Measurements from ENCODE around the gene S1PR5. TPM values are rescaled to one million over a fixed set of nuclear protein-coding genes. Genes with fewer than 3 reads are reported as not detected.

The S1PR5 gene
- total RNA-seq, 1 experiment from 2014 or later = 4.4 TPM

DNA sequence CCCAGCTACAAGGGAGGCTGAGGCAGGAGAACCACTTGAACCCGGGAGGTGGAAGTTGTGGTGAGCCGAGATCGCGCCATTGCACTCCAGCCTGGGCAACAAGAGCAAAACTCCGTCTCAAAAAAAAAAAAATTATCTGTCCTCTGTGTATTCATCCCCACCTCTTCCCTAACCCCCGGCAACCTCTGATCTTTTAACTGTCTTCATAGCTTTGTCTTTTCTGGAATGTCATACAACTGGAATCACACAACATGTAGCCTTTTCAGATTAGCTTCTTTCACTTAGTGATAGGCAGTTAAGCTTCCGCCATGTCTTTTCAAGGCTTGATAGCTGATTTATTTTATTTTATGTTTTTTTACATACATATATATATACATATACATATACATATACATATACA lies 8.4 kb upstream of the S1PR5 start:
- ChIA-PET CTCF (interaction anchor here (0.6 kb wide), 1 partner anchor 23 kb away, joined by 3 read pairs; the partner anchor contains the start of gene KEAP1), POLR2A (no interaction called here), RAD21 (ENCODE audit: low non-redundant PET in 1 of 2, low total read pairs in 2 of 2, uncharacterized antibody in 2 of 2, unreplicated experiment in 2 of 2) (no interaction called here)
- Histone ChIP-seq H2AFZ (ENCODE audit: low read depth, low read length, poor library complexity, severe bottlenecking) (no peak overlapping the region), H4K20me1 (ENCODE audit: insufficient read depth) (no peaks in the 10 kb centered on the region), H3K9ac (ENCODE audit: low read length) (no peak overlapping the region), H3K4me1 (ENCODE audit: control insufficient read depth in 1 of 2, insufficient read depth in 2 of 2, low read length in 2 of 2) (peaks cover 1 to 2% of the 10 kb centered on the region in 2 experiments; a peak in 2 of 4 replicates), H3K27me3 (ENCODE audit: insufficient read depth, low read length) (no peaks in the 10 kb centered on the region), H3K4me2 (ENCODE audit: low read length) (no peak overlapping the region), H3K9me3 (ENCODE audit: control insufficient read depth in 1 of 2, insufficient read depth in 1 of 2, low read depth in 1 of 2, low read length in 2 of 2) (no peaks in the 10 kb centered on the region), H3K27ac (ENCODE audit: low read depth, low read length) (no peak overlapping the region), H3K9me2 (ENCODE audit: insufficient read depth) (no peaks in the 10 kb centered on the region), H3K36me3 (ENCODE audit: control insufficient read depth in 1 of 2, insufficient read depth in 2 of 2, low read length in 2 of 2) (no peaks in the 10 kb centered on the region), H3K79me2 (ENCODE audit: insufficient read depth, low read length) (no peaks in the 10 kb centered on the region), H3K4me3 (replicated peaks in 1 of 2; ENCODE audit: low read depth in 1 of 2, low read length in 2 of 2) (no peak overlapping the region)
- TF ChIP-seq ZFX (IDR thresholded peaks at IDR 0.05) = no peak
- TF ChIP-seq SP1 (IDR thresholded peaks at IDR 0.05; ENCODE audit: low read depth) = no peak
- TF ChIP-seq CEBPB (IDR thresholded peaks at IDR 0.05; ENCODE audit: low read depth) = no peak
- TF ChIP-seq RAD21 (IDR thresholded peaks at IDR 0.05; ENCODE audit: low read depth) = no peak
- TF ChIP-seq SIN3A (IDR thresholded peaks at IDR 0.05; ENCODE audit: low read depth) = no peak
- no peak for TF ChIP-seq EZH2phosphoT487 (IDR thresholded peaks at IDR 0.05; ENCODE audit: borderline replicate concordance)
- TF ChIP-seq, protein P1, sequence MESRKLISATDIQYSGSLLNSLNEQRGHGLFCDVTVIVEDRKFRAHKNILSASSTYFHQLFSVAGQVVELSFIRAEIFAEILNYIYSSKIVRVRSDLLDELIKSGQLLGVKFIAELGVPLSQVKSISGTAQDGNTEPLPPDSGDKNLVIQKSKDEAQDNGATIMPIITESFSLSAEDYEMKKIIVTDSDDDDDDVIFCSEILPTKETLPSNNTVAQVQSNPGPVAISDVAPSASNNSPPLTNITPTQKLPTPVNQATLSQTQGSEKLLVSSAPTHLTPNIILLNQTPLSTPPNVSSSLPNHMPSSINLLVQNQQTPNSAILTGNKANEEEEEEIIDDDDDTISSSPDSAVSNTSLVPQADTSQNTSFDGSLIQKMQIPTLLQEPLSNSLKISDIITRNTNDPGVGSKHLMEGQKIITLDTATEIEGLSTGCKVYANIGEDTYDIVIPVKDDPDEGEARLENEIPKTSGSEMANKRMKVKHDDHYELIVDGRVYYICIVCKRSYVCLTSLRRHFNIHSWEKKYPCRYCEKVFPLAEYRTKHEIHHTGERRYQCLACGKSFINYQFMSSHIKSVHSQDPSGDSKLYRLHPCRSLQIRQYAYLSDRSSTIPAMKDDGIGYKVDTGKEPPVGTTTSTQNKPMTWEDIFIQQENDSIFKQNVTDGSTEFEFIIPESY (IDR thresholded peaks at IDR 0.05; ENCODE audit: extremely low read depth, insufficient replicate concordance, low read length) = no peak
- TF ChIP-seq JUND (IDR thresholded peaks at IDR 0.05) = no peak
- TF ChIP-seq FOSL1 (IDR thresholded peaks at IDR 0.05; ENCODE audit: low read depth) = no peak
- TF ChIP-seq, protein P2, sequence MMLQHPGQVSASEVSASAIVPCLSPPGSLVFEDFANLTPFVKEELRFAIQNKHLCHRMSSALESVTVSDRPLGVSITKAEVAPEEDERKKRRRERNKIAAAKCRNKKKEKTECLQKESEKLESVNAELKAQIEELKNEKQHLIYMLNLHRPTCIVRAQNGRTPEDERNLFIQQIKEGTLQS (IDR thresholded peaks at IDR 0.05) = no peak
- no peak for TF ChIP-seq CBX3 (IDR thresholded peaks at IDR 0.05; ENCODE audit: low read depth)
- TF ChIP-seq, protein P3, sequence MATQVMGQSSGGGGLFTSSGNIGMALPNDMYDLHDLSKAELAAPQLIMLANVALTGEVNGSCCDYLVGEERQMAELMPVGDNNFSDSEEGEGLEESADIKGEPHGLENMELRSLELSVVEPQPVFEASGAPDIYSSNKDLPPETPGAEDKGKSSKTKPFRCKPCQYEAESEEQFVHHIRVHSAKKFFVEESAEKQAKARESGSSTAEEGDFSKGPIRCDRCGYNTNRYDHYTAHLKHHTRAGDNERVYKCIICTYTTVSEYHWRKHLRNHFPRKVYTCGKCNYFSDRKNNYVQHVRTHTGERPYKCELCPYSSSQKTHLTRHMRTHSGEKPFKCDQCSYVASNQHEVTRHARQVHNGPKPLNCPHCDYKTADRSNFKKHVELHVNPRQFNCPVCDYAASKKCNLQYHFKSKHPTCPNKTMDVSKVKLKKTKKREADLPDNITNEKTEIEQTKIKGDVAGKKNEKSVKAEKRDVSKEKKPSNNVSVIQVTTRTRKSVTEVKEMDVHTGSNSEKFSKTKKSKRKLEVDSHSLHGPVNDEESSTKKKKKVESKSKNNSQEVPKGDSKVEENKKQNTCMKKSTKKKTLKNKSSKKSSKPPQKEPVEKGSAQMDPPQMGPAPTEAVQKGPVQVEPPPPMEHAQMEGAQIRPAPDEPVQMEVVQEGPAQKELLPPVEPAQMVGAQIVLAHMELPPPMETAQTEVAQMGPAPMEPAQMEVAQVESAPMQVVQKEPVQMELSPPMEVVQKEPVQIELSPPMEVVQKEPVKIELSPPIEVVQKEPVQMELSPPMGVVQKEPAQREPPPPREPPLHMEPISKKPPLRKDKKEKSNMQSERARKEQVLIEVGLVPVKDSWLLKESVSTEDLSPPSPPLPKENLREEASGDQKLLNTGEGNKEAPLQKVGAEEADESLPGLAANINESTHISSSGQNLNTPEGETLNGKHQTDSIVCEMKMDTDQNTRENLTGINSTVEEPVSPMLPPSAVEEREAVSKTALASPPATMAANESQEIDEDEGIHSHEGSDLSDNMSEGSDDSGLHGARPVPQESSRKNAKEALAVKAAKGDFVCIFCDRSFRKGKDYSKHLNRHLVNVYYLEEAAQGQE (IDR thresholded peaks at IDR 0.05; ENCODE audit: low read depth) = no peak
- TF ChIP-seq EZH2 (IDR thresholded peaks at IDR 0.05) = no peak
- TF ChIP-seq YY1 (IDR thresholded peaks at IDR 0.05; ENCODE audit: extremely low read depth, insufficient replicate concordance, low read depth, low read length) = no peak
- TF ChIP-seq TCF7L2 (IDR thresholded peaks at IDR 0.05; ENCODE audit: borderline replicate concordance, extremely low read depth, insufficient read depth, insufficient read length) = no peak
- TF ChIP-seq POLR2AphosphoS5 (IDR thresholded peaks at IDR 0.05; ENCODE audit: low read depth, low read length) = no peak
- TF ChIP-seq ELF1 (IDR thresholded peaks at IDR 0.05; ENCODE audit: borderline replicate concordance, low read depth) = no peak
- TF ChIP-seq, protein P4, sequence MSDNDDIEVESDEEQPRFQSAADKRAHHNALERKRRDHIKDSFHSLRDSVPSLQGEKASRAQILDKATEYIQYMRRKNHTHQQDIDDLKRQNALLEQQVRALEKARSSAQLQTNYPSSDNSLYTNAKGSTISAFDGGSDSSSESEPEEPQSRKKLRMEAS (IDR thresholded peaks at IDR 0.05) = no peak
- BruUV-seq (replicated peaks) = no TSS peak
- intact Hi-C loops (cut with micrococcal nuclease) = no loop called here
- ATAC-seq = no peak
- DNase-seq (ENCODE audit: low read depth, low spot score) = no peak

Measured in HCT116 (cell line).